PC-9 (cell line): ENCODE data around the gene PEX5.

Experiments used
- EZH2 ChIP-seq: fragments of 200-600 bp; sonication (generic); IDR thresholded peaks from 2 replicates; pipeline ENCODE4 v1.8.0; 2017; ENCODE audit warnings: antibody characterized with exemption, low read depth
- TF ChIP-seq, protein P1 (sequence below): fragments of 200-600 bp; sonication (generic); conservative IDR thresholded peaks from 2 replicates; pipeline ENCODE4 v1.6.1; 2017; ENCODE audit warnings: mixed run types, antibody characterized with exemption, mild to moderate bottlenecking, moderate library complexity

DNA sequence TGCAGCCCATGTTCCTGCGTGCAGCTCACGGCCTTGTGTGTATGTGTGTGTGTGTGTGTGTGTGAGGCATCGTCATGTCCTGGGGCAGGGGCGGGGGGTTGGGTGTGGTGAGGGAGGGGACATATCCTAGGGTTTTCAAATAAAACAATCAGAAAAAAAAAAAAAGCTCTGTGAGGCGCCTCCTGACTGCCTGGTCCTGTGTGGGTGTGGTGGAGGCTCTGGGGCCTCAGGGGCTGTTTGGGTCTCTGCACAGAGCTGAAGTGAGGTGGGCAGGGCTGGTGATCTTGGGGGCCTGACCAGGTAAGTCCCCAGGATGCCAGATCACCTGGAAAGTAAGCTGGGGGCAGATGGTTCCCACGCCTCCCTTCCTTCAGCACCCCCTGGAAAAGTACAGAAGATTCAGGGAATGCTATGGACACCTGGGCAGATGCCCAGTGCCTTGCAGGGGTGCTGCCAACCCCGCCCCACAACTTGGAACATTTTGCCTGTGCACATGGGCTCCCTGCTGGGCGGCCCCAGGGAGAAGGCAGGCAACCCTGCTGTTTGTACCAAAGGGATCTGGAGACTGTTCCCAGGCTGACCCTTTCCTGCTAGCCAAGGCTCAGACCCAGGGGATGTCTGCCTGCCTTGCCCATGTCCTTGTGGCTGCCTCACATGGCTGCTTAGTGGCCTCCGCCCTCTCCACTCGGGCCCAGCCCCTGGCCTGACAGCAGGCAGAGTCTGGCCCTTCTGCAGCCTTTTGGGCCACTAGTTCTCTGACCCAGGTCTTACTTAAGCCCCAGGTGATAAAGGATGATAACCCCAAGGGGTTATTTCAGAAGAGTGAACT, 30.5 kb upstream of the PEX5 start:
- TF ChIP-seq EZH2: no peak
- TF ChIP-seq, protein P1, sequence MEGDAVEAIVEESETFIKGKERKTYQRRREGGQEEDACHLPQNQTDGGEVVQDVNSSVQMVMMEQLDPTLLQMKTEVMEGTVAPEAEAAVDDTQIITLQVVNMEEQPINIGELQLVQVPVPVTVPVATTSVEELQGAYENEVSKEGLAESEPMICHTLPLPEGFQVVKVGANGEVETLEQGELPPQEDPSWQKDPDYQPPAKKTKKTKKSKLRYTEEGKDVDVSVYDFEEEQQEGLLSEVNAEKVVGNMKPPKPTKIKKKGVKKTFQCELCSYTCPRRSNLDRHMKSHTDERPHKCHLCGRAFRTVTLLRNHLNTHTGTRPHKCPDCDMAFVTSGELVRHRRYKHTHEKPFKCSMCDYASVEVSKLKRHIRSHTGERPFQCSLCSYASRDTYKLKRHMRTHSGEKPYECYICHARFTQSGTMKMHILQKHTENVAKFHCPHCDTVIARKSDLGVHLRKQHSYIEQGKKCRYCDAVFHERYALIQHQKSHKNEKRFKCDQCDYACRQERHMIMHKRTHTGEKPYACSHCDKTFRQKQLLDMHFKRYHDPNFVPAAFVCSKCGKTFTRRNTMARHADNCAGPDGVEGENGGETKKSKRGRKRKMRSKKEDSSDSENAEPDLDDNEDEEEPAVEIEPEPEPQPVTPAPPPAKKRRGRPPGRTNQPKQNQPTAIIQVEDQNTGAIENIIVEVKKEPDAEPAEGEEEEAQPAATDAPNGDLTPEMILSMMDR: no peak
